IPS-20b (cell line): ENCODE data around the gene KRTAP13-3.

ENCODE experiments used
- H3K27ac ChIP-seq: one replicate; pipeline ENCODE4 v1.5.1; 2013; ENCODE audit warnings: low read length
- H3K27me3 ChIP-seq: 2 replicates; pipeline ENCODE4 v1.6.1; 2013; ENCODE audit warnings: mild to moderate bottlenecking, low read length, inconsistent platforms; ENCODE audit not compliant: insufficient read depth
- H3K36me3 ChIP-seq: 2 replicates; pipeline ENCODE4 v1.6.1; 2013; ENCODE audit warnings: low read depth, mild to moderate bottlenecking, inconsistent platforms, low read length, moderate library complexity; ENCODE audit not compliant: insufficient read depth
- H3K4me1 ChIP-seq: 2 replicates; pipeline ENCODE4 v1.6.1; 2013; ENCODE audit warnings: mild to moderate bottlenecking, control low read depth, inconsistent platforms, low read length, moderate library complexity; ENCODE audit not compliant: insufficient read depth
- H3K4me3 ChIP-seq: 2 replicates; pipeline ENCODE4 v1.5.1; 2013; ENCODE audit warnings: mild to moderate bottlenecking, low read length, inconsistent platforms
- H3K9ac ChIP-seq: 2 replicates; pipeline ENCODE4 v1.6.1; 2013; ENCODE audit warnings: low read depth, mild to moderate bottlenecking, inconsistent platforms, low read length, moderate library complexity
- H3K9me3 ChIP-seq: 2 replicates; pipeline ENCODE4 v1.6.1; 2013; ENCODE audit warnings: mild to moderate bottlenecking, low read depth, low read length, inconsistent platforms; ENCODE audit not compliant: insufficient read depth

KRTAP13-3 gene

GRCh38 chr21:30426731-30427130 lies 1.0 kb upstream of the KRTAP13-3 start:
- H3K27me3 ChIP-seq = no peaks in the 10 kb centered on the region
- no peak overlapping the region for H3K4me3 ChIP-seq
- peaks cover 18% of the 10 kb centered on the region; the same call in 1 of the 2 replicates for H3K4me1 ChIP-seq
- H3K27ac ChIP-seq = no peak overlapping the region
- peaks cover 3% of the 10 kb centered on the region; the same call in 1 of the 2 replicates for H3K9me3 ChIP-seq
- no peak overlapping the region for H3K9ac ChIP-seq
- no peaks in the 10 kb centered on the region for H3K36me3 ChIP-seq

DNA sequence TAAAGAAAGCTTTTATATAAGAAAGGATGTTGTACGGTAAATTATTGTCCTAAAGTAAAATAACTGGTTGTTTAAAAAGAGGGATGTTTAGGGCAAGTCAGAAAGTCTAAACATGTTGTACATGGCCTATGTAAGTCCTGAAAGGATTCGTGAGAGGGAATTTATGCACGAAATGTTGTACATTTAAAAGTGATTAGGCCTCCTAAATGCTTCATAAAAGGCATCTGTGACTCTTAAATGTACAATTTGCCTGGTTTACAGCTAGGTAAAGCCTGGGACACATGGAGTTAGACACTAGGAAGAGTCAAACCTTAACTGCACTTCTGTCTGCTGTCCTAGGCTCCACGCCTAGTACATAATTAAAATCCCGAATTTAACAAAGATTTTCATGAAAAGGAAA lies 9.7 kb downstream of the KRTAP13-3 start:
- Histone ChIP-seq H3K4me1 (no peaks in the 10 kb centered on the region), H3K27me3 (no peaks in the 10 kb centered on the region), H3K4me3 (no peak overlapping the region), H3K9ac (no peak overlapping the region), H3K36me3 (no peaks in the 10 kb centered on the region), H3K27ac (no peak overlapping the region), H3K9me3 (peaks cover 20% of the 10 kb centered on the region)

DNA sequence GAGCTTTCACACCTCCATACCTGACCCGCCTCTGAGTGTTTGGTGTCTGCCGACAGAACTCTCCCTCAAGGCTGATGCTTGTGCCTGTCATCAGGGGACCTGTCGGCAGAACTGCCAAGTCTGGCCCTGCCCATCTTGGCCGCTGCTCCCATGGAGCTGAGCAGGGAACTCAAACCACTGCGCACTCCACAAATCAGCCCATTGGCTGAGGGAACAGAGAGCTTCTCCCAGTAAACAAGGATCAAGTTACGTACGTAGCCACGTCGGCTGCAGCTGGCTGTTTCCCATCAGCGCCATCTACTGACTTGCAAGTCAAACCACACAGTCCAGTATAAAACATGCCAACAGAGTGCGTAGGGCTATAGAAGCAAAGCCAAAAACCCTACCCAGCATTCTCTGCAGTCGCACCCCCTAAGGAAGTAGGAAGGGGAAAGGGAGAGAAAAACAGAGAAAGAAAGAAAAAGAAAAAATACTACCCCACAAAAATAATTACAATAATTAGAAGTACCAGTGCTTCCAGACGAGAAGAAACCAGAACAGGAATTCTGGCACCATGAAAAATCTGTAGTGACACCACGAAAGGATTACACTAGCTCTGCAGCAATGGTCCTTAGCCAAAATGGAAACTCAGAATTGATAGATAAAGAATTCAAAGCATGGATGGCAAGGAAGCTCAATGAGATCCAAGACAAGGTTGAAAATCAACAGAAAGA lies 16.8 kb downstream of the KRTAP13-3 start:
- Histone ChIP-seq H3K9me3 (no peaks in the 10 kb centered on the region), H3K9ac (no peak overlapping the region), H3K4me3 (peak overlapping the region; percentile 52), H3K27me3 (no peaks in the 10 kb centered on the region), H3K4me1 (no peaks in the 10 kb centered on the region), H3K27ac (no peak overlapping the region), H3K36me3 (no peaks in the 10 kb centered on the region)

DNA sequence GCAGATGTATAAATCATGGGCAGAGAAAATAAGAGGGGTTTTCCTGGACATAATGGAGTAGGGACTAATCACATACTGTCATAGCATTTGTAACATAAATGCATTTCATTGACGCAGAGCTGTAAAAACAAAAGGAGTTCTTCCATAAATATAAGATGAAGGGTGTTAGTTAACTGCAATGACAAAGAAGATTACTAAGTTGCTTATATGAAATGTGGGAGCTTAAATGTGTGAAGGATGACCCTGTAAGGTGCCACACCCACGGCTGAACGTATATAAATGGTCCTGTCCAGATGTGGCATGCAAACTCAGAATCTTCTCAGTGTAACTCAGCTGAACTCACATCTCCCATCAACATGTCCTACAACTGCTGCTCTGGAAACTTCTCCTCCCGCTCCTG lies 30.0 kb downstream of the KRTAP13-3 start, which contains the start of gene KRTAP13-1:
TSS of gene KRTAP13-1 (plus strand) at position 301 of the 400 bp plus-strand sequence. CDS start at position 357, 56 bp downstream.
- Histone ChIP-seq H3K9ac (no peak within 1 kb of the TSS), H3K4me3 (no peak within 1 kb of the TSS), H3K4me1 (no peaks in the 10 kb centered on the region), H3K27me3 (no peaks in the 10 kb centered on the region), H3K36me3 (no peaks in the 10 kb centered on the region), H3K9me3 (0 out of 2 replicates have a peak, but pooled peaks cover 5% of the 10 kb centered on the region), H3K27ac (no peak within 1 kb of the TSS)

GRCh38 chr21:30391492-30392025 lies 34.2 kb downstream of the KRTAP13-3 start:
- Histone ChIP-seq H3K27ac (no peak overlapping the region), H3K4me1 (no peaks in the 10 kb centered on the region), H3K36me3 (no peaks in the 10 kb centered on the region), H3K4me3 (no peak overlapping the region), H3K27me3 (no peaks in the 10 kb centered on the region), H3K9me3 (0 out of 2 replicates have a peak, but pooled peaks cover 5% of the 10 kb centered on the region), H3K9ac (no peak overlapping the region)

DNA sequence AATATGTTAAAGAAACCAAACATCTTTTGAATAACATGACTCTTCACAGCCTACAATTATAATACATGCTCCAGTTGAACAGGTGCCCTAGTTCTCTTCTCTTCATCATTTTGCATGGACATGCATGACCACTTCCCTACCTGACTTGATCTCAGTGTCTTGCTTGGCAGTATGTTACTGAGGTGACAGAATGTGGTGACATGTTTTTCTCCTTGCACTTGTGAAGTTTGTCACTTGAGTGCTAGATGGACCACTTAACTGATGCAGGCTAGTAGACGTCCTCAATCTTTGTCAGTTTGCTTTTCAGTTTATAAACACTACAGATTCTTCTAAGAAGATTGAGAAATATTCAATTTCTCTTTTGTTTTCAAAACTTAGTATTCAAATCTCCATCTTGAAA lies 43.5 kb downstream of the KRTAP13-3 start:
- Histone ChIP-seq H3K4me1 (no peaks in the 10 kb centered on the region), H3K27me3 (no peaks in the 10 kb centered on the region), H3K4me3 (no peak overlapping the region), H3K9me3 (peaks cover 6% of the 10 kb centered on the region; the same call in 1 of the 2 replicates), H3K27ac (no peak overlapping the region), H3K36me3 (no peaks in the 10 kb centered on the region), H3K9ac (no peak overlapping the region)
